HepG2 (cell line): ENCODE data around the gene MIA2. TPM values are rescaled to one million over a fixed set of nuclear protein-coding genes. Genes with fewer than 3 reads are reported as not detected.

Source experiments
- FOXC1 ChIP-seq: sonication (generic); formaldehyde crosslinking; IDR thresholded peaks from 2 replicates; pipeline ENCODE4 v1.8.0; 2022; ENCODE audit warnings: mild to moderate bottlenecking, missing genetic modification reagents, borderline replicate concordance
- HMG20A ChIP-seq: IDR thresholded peaks from 2 replicates; pipeline ENCODE4 v1.6.1; 2016; ENCODE audit warnings: borderline replicate concordance
- KDM5B ChIP-seq: sonication (generic); formaldehyde crosslinking; IDR thresholded peaks from 2 replicates; pipeline ENCODE4 v1.4.0; 2020; ENCODE audit warnings: missing genetic modification reagents, mild to moderate bottlenecking, borderline replicate concordance
- LBX2 ChIP-seq: sonication (generic); formaldehyde crosslinking; IDR thresholded peaks from 2 replicates; pipeline ENCODE4 v1.5.0; 2020; ENCODE audit warnings: missing genetic modification reagents, mild to moderate bottlenecking, borderline replicate concordance
- MIXL1 ChIP-seq: IDR thresholded peaks from 2 replicates; pipeline ENCODE4 v1.6.1; 2016
- NCOA5 ChIP-seq: sonication (generic); formaldehyde crosslinking; IDR thresholded peaks from 2 replicates; pipeline ENCODE4 v1.4.0; 2020; ENCODE audit warnings: missing genetic modification reagents
- PLRG1 ChIP-seq: fragments of 450-650 bp; conservative IDR thresholded peaks from 2 replicates; pipeline ENCODE4 v1.6.1; 2016
- SAP130 ChIP-seq: IDR thresholded peaks from 2 replicates; pipeline ENCODE4 v1.6.1; 2016; ENCODE audit warnings: low read depth
- SMAD3 ChIP-seq: sonication (generic); formaldehyde crosslinking; IDR thresholded peaks from 2 replicates; pipeline ENCODE4 v1.4.0; 2020; ENCODE audit warnings: missing genetic modification reagents
- SNAPC2 ChIP-seq: sonication (generic); formaldehyde crosslinking; IDR thresholded peaks from 2 replicates; pipeline ENCODE4 v1.8.1; 2022; ENCODE audit warnings: mild to moderate bottlenecking, missing genetic modification reagents
- SOX5 ChIP-seq: IDR thresholded peaks from 2 replicates; pipeline ENCODE4 v1.6.1; 2016; ENCODE audit warnings: borderline replicate concordance
- SRSF4 ChIP-seq: fragments of 200-400 bp; formaldehyde crosslinking; IDR thresholded peaks from one replicate; pipeline ENCODE4 v1.6.1; 2018; ENCODE audit warnings: mild to moderate bottlenecking, low read depth, low read length, moderate library complexity; ENCODE audit not compliant: poor library complexity, severe bottlenecking
- TGIF2 ChIP-seq: IDR thresholded peaks from 2 replicates; pipeline ENCODE4 v1.6.1; 2016; ENCODE audit warnings: control low read depth, missing compliant biosample characterization
- THAP11 ChIP-seq: IDR thresholded peaks from 2 replicates; pipeline ENCODE4 v1.6.1; 2016; ENCODE audit warnings: missing biosample characterization, missing genetic modification reagents
- ZFP90 ChIP-seq: sonication (generic); formaldehyde crosslinking; IDR thresholded peaks from 2 replicates; pipeline ENCODE4 v1.8.0; 2022; ENCODE audit warnings: missing genetic modification reagents, mild to moderate bottlenecking, inconsistent platforms, borderline replicate concordance
- ZNF136 ChIP-seq: sonication (generic); formaldehyde crosslinking; IDR thresholded peaks from 2 replicates; pipeline ENCODE4 v1.8.1; 2022; ENCODE audit warnings: low read depth, mild to moderate bottlenecking, moderate library complexity, missing genetic modification reagents
- ZNF225 ChIP-seq: sonication (generic); formaldehyde crosslinking; IDR thresholded peaks from 2 replicates; pipeline ENCODE4 v1.4.0; 2020; ENCODE audit warnings: mild to moderate bottlenecking, missing genetic modification reagents
- ZNF329 ChIP-seq: sonication (generic); formaldehyde crosslinking; IDR thresholded peaks from 2 replicates; pipeline ENCODE4 v1.9.0; 2021; ENCODE audit warnings: low read depth, mild to moderate bottlenecking, missing genetic modification reagents
- ZNF709 ChIP-seq: sonication (generic); formaldehyde crosslinking; IDR thresholded peaks from 2 replicates; pipeline ENCODE4 v1.5.0; 2020; ENCODE audit warnings: mild to moderate bottlenecking, missing genetic modification reagents
- ZNF749 ChIP-seq: sonication (generic); formaldehyde crosslinking; IDR thresholded peaks from 2 replicates; pipeline ENCODE4 v1.8.0; 2022; ENCODE audit warnings: mild to moderate bottlenecking, missing genetic modification reagents, moderate library complexity, borderline replicate concordance
- ZSCAN21 ChIP-seq: sonication (generic); formaldehyde crosslinking; IDR thresholded peaks from 2 replicates; pipeline ENCODE4 v1.8.0; 2022; ENCODE audit warnings: mild to moderate bottlenecking, missing genetic modification reagents, moderate library complexity, borderline replicate concordance
- ZSCAN25 ChIP-seq: sonication (generic); formaldehyde crosslinking; IDR thresholded peaks from 2 replicates; pipeline ENCODE4 v1.8.0; 2022; ENCODE audit warnings: mild to moderate bottlenecking, missing genetic modification reagents
- polyA plus RNA-seq, 8 experiments: library from polyadenylated mRNA; depleted of rRNA in 3 of 8; stranded (reverse) in 7 of 8; unstranded in 1 of 8; fragments of >200 nt; fragmentation: Illumina TruSeq in 4 of 8; extraction: Trizol in 4 of 8; gene quantifications; 2 replicates each; pipeline versions ENCODE4 v1.2.1 to v1.2.3, GENCODE V29; 2011 to 2016; ENCODE audit warnings: low read depth in 4 of 8, missing spikeins in 1 of 8, mixed read lengths in 1 of 8; ENCODE audit not compliant: insufficient read depth in 1 of 8
- total RNA-seq, 5 experiments: library from RNA; depleted of rRNA; stranded (reverse); fragments of >200 nt; fragmentation: Illumina TruSeq; extraction: Trizol; gene quantifications; 2 replicates each; pipeline ENCODE4 v1.2.3, GENCODE V29; 2016; ENCODE audit warnings: low read depth in 1 of 5
- TF ChIP-seq, protein P1 (sequence below), 2 experiments: IDR thresholded peaks; 2 replicates each; pipeline ENCODE4 v1.6.1; 2011 to 2012; ENCODE audit warnings: low read length in 2 of 2, borderline replicate concordance in 1 of 2, low read depth in 1 of 2, mild to moderate bottlenecking in 1 of 2, moderate library complexity in 1 of 2
- TF ChIP-seq, protein P2 (sequence below): IDR thresholded peaks from 2 replicates; pipeline ENCODE4 v1.6.1; 2016; ENCODE audit warnings: mild to moderate bottlenecking, missing biosample characterization, missing genetic modification reagents

Gene MIA2
- total and polyA plus RNA-seq, 2 of the 13 experiments (the other 11 are each of a cell fraction or from before 2014, with no cell fraction given) = 134 to 158 TPM

DNA sequence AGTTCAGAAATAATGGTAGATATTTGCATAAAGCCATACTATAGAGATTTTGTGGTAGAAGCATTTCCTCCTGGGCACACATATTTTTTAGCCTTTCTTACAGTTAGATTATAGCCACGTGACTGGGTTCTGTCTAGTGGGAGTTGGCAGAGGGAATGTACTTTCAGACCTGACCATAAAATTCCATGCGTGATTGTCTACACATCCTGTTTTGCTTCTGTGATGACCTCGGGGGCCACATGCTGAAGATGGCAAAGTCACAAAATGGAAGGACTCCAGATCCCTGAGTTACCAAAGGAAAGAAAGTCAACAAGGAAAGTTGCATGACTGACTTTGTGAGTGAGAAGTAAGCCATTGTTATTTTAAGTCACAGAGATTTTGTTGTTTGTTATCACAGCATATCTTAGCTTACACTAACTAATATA, 14.6 kb upstream of the MIA2 start (continued):
- TF ChIP-seq ZSCAN25 = no peak
- TF ChIP-seq ZNF329 = no peak
- no peak for TF ChIP-seq FOXC1 (CRISPR knock-in tag)
- TF ChIP-seq ZSCAN21 = no peak
- no peak for TF ChIP-seq ZNF709 (CRISPR knock-in tag)
- TF ChIP-seq NCOA5 = no peak
- TF ChIP-seq SNAPC2 = no peak
- peak; percentile 85 for TF ChIP-seq SOX5 (CRISPR knock-in tag)
- TF ChIP-seq SAP130 = peak; percentile 60
- 0 out of 2 replicates have a peak, but pooled peaks have one; percentile 44 for TF ChIP-seq HMG20A (CRISPR knock-in tag)
- TF ChIP-seq ZNF749 (CRISPR knock-in tag) = no peak
- no peak for TF ChIP-seq ZNF225 (CRISPR knock-in tag)
- 0 out of 2 replicates have a peak, but pooled peaks have one; percentile 53 for TF ChIP-seq ZFP90
- TF ChIP-seq PLRG1 = no peak
- TF ChIP-seq SMAD3 = no peak
- TF ChIP-seq, protein P1, sequence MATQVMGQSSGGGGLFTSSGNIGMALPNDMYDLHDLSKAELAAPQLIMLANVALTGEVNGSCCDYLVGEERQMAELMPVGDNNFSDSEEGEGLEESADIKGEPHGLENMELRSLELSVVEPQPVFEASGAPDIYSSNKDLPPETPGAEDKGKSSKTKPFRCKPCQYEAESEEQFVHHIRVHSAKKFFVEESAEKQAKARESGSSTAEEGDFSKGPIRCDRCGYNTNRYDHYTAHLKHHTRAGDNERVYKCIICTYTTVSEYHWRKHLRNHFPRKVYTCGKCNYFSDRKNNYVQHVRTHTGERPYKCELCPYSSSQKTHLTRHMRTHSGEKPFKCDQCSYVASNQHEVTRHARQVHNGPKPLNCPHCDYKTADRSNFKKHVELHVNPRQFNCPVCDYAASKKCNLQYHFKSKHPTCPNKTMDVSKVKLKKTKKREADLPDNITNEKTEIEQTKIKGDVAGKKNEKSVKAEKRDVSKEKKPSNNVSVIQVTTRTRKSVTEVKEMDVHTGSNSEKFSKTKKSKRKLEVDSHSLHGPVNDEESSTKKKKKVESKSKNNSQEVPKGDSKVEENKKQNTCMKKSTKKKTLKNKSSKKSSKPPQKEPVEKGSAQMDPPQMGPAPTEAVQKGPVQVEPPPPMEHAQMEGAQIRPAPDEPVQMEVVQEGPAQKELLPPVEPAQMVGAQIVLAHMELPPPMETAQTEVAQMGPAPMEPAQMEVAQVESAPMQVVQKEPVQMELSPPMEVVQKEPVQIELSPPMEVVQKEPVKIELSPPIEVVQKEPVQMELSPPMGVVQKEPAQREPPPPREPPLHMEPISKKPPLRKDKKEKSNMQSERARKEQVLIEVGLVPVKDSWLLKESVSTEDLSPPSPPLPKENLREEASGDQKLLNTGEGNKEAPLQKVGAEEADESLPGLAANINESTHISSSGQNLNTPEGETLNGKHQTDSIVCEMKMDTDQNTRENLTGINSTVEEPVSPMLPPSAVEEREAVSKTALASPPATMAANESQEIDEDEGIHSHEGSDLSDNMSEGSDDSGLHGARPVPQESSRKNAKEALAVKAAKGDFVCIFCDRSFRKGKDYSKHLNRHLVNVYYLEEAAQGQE (IDR thresholded peaks at IDR 0.05; ENCODE audit: borderline replicate concordance in 1 of 2, low read depth in 1 of 2, low read length in 2 of 2) = no peak
- no peak for TF ChIP-seq TGIF2
- TF ChIP-seq SRSF4 = no peak
- 0 out of 2 replicates have a peak, but pooled peaks have one; percentile 16 for TF ChIP-seq THAP11 (CRISPR knock-in tag)
- 0 out of 2 replicates have a peak, but pooled peaks have one; percentile 54 for TF ChIP-seq MIXL1
- no peak for TF ChIP-seq KDM5B (CRISPR knock-in tag)
- no peak for TF ChIP-seq LBX2 (CRISPR knock-in tag)
- TF ChIP-seq ZNF136 (CRISPR knock-in tag) = no peak
- TF ChIP-seq, protein P2, sequence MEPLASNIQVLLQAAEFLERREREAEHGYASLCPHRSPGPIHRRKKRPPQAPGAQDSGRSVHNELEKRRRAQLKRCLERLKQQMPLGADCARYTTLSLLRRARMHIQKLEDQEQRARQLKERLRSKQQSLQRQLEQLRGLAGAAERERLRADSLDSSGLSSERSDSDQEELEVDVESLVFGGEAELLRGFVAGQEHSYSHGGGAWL (CRISPR knock-in tag) = no peak
